Measurements from ENCODE around the gene AKNAD1.

AKNAD1 gene

DNA sequence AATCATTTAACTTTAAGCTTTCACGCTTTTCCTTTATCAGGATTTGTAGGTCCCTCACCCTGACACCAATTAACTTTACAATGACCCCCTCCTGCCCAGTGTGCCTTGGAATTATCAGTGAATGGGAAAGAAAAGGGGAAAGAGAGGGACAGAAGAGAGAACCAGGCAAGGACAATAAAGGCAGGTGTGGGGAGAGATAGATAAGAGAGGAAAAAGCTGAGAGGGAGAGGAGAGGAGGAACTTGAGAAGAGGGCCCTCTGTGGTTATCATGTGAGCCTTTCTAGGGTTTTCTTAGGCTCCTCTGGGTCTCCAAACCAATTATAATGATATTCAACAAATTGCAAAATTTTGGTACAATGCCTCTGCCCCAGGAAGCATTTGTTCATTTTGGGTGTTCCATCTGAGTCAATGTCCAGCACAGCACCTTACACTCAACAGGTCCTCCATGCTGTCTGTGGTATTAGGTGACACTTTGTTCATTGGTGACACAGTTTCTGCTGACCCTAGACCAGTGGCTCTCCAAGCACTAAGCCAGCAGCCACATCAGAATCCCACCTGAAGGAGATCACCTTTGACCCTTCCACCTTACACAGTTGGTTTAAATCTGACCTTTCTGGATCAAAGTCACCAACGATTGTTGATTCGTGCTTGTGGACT is 14.2 kb downstream of the AKNAD1 start:
- H2AFZ ChIP-seq (ENCODE audit: low read depth, low read length), result no peak overlapping the region
- no peak overlapping the region for H3K4me2 ChIP-seq (ENCODE audit: insufficient read depth, low read length)
- no peak for DNase-seq
- no peak for ATAC-seq (ENCODE audit: insufficient read depth, low read depth)
- no peaks in the 10 kb centered on the region for H3K79me2 ChIP-seq (ENCODE audit: insufficient read depth, low read length)
- no peaks in the 10 kb centered on the region for H3K4me1 ChIP-seq (ENCODE audit: insufficient read depth, low read length)
- no peaks in the 10 kb centered on the region for H4K20me1 ChIP-seq (ENCODE audit: insufficient read depth, low read length)
- no peaks in the 10 kb centered on the region for H3K36me3 ChIP-seq (ENCODE audit: insufficient read depth, low read length)
- TF ChIP-seq EZH2 (IDR thresholded peaks at IDR 0.05; ENCODE audit: borderline replicate concordance, low read depth, low read length, severe bottlenecking), result no peak
- TF ChIP-seq, protein P1, sequence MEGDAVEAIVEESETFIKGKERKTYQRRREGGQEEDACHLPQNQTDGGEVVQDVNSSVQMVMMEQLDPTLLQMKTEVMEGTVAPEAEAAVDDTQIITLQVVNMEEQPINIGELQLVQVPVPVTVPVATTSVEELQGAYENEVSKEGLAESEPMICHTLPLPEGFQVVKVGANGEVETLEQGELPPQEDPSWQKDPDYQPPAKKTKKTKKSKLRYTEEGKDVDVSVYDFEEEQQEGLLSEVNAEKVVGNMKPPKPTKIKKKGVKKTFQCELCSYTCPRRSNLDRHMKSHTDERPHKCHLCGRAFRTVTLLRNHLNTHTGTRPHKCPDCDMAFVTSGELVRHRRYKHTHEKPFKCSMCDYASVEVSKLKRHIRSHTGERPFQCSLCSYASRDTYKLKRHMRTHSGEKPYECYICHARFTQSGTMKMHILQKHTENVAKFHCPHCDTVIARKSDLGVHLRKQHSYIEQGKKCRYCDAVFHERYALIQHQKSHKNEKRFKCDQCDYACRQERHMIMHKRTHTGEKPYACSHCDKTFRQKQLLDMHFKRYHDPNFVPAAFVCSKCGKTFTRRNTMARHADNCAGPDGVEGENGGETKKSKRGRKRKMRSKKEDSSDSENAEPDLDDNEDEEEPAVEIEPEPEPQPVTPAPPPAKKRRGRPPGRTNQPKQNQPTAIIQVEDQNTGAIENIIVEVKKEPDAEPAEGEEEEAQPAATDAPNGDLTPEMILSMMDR (IDR thresholded peaks at IDR 0.05; ENCODE audit: borderline replicate concordance, extremely low read depth, low read length, poor library complexity, severe bottlenecking), result no peak
- no peak overlapping the region for H3K27ac ChIP-seq (ENCODE audit: low read length)
- H3K9me3 ChIP-seq (ENCODE audit: insufficient read depth, low read length, severe bottlenecking), result no peaks in the 10 kb centered on the region
- no peak overlapping the region for H3K4me3 ChIP-seq (ENCODE audit: low read depth in 1 of 2, low read length in 2 of 2)
- no peak overlapping the region for H3K9ac ChIP-seq (ENCODE audit: low read depth, low read length)
- H3K27me3 ChIP-seq (ENCODE audit: insufficient read depth, low read length, poor library complexity), result no peaks in the 10 kb centered on the region

GRCh38 chr1:108841703-108842102 is 15.2 kb downstream of the AKNAD1 start:
- H3K9me3 ChIP-seq (ENCODE audit: insufficient read depth, low read length, severe bottlenecking), result no peaks in the 10 kb centered on the region
- no peak overlapping the region for H3K4me2 ChIP-seq (ENCODE audit: insufficient read depth, low read length)
- no peak overlapping the region for H3K9ac ChIP-seq (ENCODE audit: low read depth, low read length)
- H3K79me2 ChIP-seq (ENCODE audit: insufficient read depth, low read length), result no peaks in the 10 kb centered on the region
- H3K27ac ChIP-seq (ENCODE audit: low read length), result no peak overlapping the region
- H3K4me1 ChIP-seq (ENCODE audit: insufficient read depth, low read length), result no peaks in the 10 kb centered on the region
- no peak overlapping the region for H3K4me3 ChIP-seq (ENCODE audit: low read depth in 1 of 2, low read length in 2 of 2)
- DNase-seq (no peak), ATAC-seq (ENCODE audit: insufficient read depth, low read depth) (no peak)
- H3K36me3 ChIP-seq (ENCODE audit: insufficient read depth, low read length), result no peaks in the 10 kb centered on the region
- no peaks in the 10 kb centered on the region for H3K27me3 ChIP-seq (ENCODE audit: insufficient read depth, low read length, poor library complexity)
- no peak overlapping the region for H2AFZ ChIP-seq (ENCODE audit: low read depth, low read length)
- H4K20me1 ChIP-seq (ENCODE audit: insufficient read depth, low read length), result no peaks in the 10 kb centered on the region
- no peak for TF ChIP-seq EZH2 (IDR thresholded peaks at IDR 0.05; ENCODE audit: borderline replicate concordance, low read depth, low read length, severe bottlenecking)
- TF ChIP-seq, protein P1 (IDR thresholded peaks at IDR 0.05; ENCODE audit: borderline replicate concordance, extremely low read depth, low read length, poor library complexity, severe bottlenecking), result no peak

DNA sequence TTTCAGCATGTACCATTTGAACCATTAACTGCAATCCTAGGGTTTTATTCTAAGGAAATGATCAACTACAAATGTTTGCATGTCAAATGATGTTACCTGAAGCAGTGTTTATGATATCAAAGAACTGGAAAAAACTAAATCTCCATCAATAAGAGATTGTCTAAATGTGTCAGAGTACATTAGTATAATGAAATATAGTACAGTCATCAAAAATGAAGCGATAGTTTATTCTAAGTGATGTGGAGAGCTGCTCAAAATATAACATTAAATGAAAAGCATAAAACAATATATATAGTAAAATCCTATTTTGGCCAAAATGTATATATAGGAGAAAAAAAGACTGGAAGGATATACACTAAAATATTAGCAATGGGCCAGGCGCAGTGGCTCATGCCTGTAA is 24.0 kb downstream of the AKNAD1 start:
- Histone ChIP-seq H3K4me1 (ENCODE audit: insufficient read depth, low read length) (peaks cover 6% of the 10 kb centered on the region), H3K27ac (ENCODE audit: low read length) (no peak overlapping the region), H3K27me3 (ENCODE audit: insufficient read depth, low read length, poor library complexity) (no peaks in the 10 kb centered on the region), H4K20me1 (ENCODE audit: insufficient read depth, low read length) (no peaks in the 10 kb centered on the region), H3K9me3 (ENCODE audit: insufficient read depth, low read length, severe bottlenecking) (no peaks in the 10 kb centered on the region), H3K36me3 (ENCODE audit: insufficient read depth, low read length) (no peaks in the 10 kb centered on the region), H2AFZ (ENCODE audit: low read depth, low read length) (no peak overlapping the region), H3K79me2 (ENCODE audit: insufficient read depth, low read length) (no peaks in the 10 kb centered on the region), H3K4me3 (ENCODE audit: low read depth in 1 of 2, low read length in 2 of 2) (no peak overlapping the region), H3K4me2 (ENCODE audit: insufficient read depth, low read length) (no peak overlapping the region), H3K9ac (ENCODE audit: low read depth, low read length) (no peak overlapping the region)
- no peak for TF ChIP-seq EZH2 (IDR thresholded peaks at IDR 0.05; ENCODE audit: borderline replicate concordance, low read depth, low read length, severe bottlenecking)
- TF ChIP-seq, protein P1 (IDR thresholded peaks at IDR 0.05; ENCODE audit: borderline replicate concordance, extremely low read depth, low read length, poor library complexity, severe bottlenecking), result no peak
- ATAC-seq (ENCODE audit: insufficient read depth, low read depth) (no peak), DNase-seq (no peak)
